ENCODE results near the gene OR52I2. TPM values are rescaled to one million over a fixed set of nuclear protein-coding genes. Genes with fewer than 3 reads are reported as not detected.

The OR52I2 gene
- total and polyA plus RNA-seq, 4 donors, result not detected

DNA sequence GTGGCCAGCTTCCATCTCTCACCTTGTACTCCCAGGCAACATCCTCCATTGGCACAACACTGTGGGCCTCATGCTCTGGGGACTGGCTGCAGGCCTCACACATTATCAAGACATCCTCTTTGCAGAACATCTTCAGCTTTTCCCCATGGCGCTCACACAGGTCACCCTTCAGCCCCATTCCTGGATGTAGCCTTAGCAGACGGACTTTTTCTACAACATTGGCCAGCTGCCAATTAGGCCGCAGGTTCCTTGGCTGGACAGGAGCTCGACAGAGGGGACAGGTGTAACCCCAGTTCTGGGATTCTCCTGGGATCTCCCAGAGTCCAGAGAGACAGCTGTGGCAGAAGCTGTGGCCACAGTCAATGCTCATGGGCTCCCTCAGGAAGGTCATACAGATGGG lies 23.5 kb downstream of the OR52I2 start:
- H3K27me3 ChIP-seq (ENCODE audit: control insufficient read depth in 3 of 3, insufficient read depth in 3 of 3, low read length in 2 of 3), result no peaks in the 10 kb centered on the region
- no peaks in the 10 kb centered on the region for H3K9me3 ChIP-seq (ENCODE audit: control insufficient read depth in 4 of 4, insufficient read depth in 3 of 4, low read length in 3 of 4)
- DNase-seq, result no peak
- H3K36me3 ChIP-seq (ENCODE audit: control insufficient read depth in 4 of 4, insufficient read depth in 4 of 4, low read length in 4 of 4), result peaks cover 5 to 34% (median 20%) of the 10 kb centered on the region in 4 donors
- H3K9ac ChIP-seq (ENCODE audit: insufficient read depth in 1 of 2, low read length in 2 of 2), result no peak overlapping the region
- TF ChIP-seq, protein P1, sequence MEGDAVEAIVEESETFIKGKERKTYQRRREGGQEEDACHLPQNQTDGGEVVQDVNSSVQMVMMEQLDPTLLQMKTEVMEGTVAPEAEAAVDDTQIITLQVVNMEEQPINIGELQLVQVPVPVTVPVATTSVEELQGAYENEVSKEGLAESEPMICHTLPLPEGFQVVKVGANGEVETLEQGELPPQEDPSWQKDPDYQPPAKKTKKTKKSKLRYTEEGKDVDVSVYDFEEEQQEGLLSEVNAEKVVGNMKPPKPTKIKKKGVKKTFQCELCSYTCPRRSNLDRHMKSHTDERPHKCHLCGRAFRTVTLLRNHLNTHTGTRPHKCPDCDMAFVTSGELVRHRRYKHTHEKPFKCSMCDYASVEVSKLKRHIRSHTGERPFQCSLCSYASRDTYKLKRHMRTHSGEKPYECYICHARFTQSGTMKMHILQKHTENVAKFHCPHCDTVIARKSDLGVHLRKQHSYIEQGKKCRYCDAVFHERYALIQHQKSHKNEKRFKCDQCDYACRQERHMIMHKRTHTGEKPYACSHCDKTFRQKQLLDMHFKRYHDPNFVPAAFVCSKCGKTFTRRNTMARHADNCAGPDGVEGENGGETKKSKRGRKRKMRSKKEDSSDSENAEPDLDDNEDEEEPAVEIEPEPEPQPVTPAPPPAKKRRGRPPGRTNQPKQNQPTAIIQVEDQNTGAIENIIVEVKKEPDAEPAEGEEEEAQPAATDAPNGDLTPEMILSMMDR (IDR thresholded peaks at IDR 0.05; ENCODE audit: control extremely low read depth, extremely low read depth), result no peak
- WGBS, 2 donors, result 94 to 95% methylated on average over 4 of the region's 4 CpGs
- ATAC-seq (ENCODE audit: insufficient read depth, low FRiP score), result no peak
- no peak overlapping the region for H3K27ac ChIP-seq (ENCODE audit: low read depth in 1 of 2, low read length in 1 of 2)
- no peak overlapping the region for H3K4me3 ChIP-seq
- H3K4me1 ChIP-seq (ENCODE audit: control insufficient read depth in 5 of 5, insufficient read depth in 5 of 5, low read length in 5 of 5), result peaks cover 0 to 14% (median 11%) of the 10 kb centered on the region in 5 donors

DNA sequence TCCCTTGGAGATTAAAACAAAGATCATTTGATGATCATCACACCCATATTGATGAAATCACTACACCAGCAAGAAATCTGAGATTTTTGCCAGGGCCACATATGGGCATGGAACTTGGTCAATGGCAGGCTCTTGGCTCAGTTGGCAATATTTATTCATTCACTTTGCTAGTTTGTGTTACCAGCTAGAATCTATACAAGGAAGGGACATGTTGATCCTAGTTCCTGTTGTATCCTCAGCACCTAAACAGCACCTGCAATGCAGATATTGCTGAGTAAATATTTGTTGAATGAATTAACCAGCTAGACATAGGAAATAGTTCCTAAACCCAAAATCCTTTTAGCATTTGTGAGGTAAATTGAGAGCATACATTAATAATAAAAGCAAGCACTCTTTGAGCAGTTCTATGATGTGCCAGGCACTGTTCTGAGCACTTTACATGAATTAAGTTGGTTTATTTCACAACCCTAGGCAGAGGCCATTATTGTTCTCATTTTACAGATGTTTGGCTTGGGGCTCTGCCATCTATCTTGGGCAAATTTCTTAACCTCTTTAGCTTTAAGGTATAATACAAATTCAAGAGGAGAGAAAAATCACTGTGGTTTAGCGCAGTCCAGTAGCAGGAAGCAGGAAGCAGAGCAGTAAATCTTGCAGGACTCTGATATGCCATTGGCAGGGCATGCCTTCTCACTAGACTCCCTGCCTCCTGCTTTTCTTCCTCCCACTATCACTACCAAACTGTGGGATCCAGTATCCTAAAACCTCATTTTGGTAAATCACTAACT lies 24.9 kb downstream of the OR52I2 start:
- Histone ChIP-seq H3K9me3 (ENCODE audit: control insufficient read depth in 4 of 4, insufficient read depth in 3 of 4, low read length in 3 of 4) (no peaks in the 10 kb centered on the region), H3K27ac (ENCODE audit: low read depth in 1 of 2, low read length in 1 of 2) (no peak overlapping the region), H3K4me3 (no peak overlapping the region), H3K27me3 (ENCODE audit: control insufficient read depth in 3 of 3, insufficient read depth in 3 of 3, low read length in 2 of 3) (no peaks in the 10 kb centered on the region), H3K9ac (ENCODE audit: insufficient read depth in 1 of 2, low read length in 2 of 2) (peak overlapping the region in 1 of 2 donors; percentile 67), H3K4me1 (ENCODE audit: control insufficient read depth in 5 of 5, insufficient read depth in 5 of 5, low read length in 5 of 5) (peaks cover 1 to 14% (median 11%) of the 10 kb centered on the region in 5 donors), H3K36me3 (ENCODE audit: control insufficient read depth in 4 of 4, insufficient read depth in 4 of 4, low read length in 4 of 4) (peaks cover 0 to 21% (median 13%) of the 10 kb centered on the region in 4 donors)
- DNase-seq (peak in 2 of 3 donors; percentile 24 to 41), ATAC-seq (ENCODE audit: insufficient read depth, low FRiP score) (no peak)
- TF ChIP-seq, protein P1 (IDR thresholded peaks at IDR 0.05; ENCODE audit: control extremely low read depth, extremely low read depth), result no peak
- 0 to 15% methylated on average over 1 of the region's 1 CpG for WGBS, 2 donors

DNA sequence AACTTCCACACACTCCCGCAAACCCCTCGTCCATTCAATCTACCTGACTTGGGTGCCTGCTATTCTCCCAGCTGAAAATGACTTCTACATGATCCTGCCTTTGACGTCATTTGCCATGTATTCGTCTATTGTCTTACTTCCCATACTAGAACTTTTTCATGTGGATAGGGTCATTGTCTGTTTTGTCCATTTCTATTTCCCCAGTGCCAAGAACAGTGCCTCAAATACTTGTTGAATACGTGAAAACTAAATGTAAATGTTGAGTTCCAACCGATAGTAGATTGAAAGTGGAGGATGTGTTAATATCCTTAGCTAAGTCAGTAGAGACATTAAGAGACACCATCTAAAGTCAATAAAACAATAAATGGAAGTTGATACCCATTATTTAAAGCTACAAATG lies 25.6 kb downstream of the OR52I2 start:
- ATAC-seq (ENCODE audit: insufficient read depth, low FRiP score) (no peak), DNase-seq (peak in 2 of 3 donors; percentile 32 to 55)
- H3K9ac ChIP-seq (ENCODE audit: insufficient read depth in 1 of 2, low read length in 2 of 2), result peak overlapping the region; percentile 42 to 67
- no peak overlapping the region for H3K4me3 ChIP-seq
- TF ChIP-seq, protein P1 (IDR thresholded peaks at IDR 0.05; ENCODE audit: control extremely low read depth, extremely low read depth), result no peak
- no peaks in the 10 kb centered on the region for H3K9me3 ChIP-seq (ENCODE audit: control insufficient read depth in 4 of 4, insufficient read depth in 3 of 4, low read length in 3 of 4)
- peaks cover 0 to 15% (median 9%) of the 10 kb centered on the region in 4 donors for H3K36me3 ChIP-seq (ENCODE audit: control insufficient read depth in 4 of 4, insufficient read depth in 4 of 4, low read length in 4 of 4)
- no peak overlapping the region for H3K27ac ChIP-seq (ENCODE audit: low read depth in 1 of 2, low read length in 1 of 2)
- peaks cover 1 to 14% (median 11%) of the 10 kb centered on the region in 5 donors for H3K4me1 ChIP-seq (ENCODE audit: control insufficient read depth in 5 of 5, insufficient read depth in 5 of 5, low read length in 5 of 5)
- WGBS, 2 donors, result 19 to 22% methylated on average over 6 of the region's 6 CpGs
- no peaks in the 10 kb centered on the region for H3K27me3 ChIP-seq (ENCODE audit: control insufficient read depth in 3 of 3, insufficient read depth in 3 of 3, low read length in 2 of 3)
